Common myeloid progenitor, CD34-positive (primary cell): ENCODE data around the gene RALY.

Source experiments
- CTCF ChIA-PET: fragments of 350-600 bp; sonication (Branson Sonifier 250); formaldehyde crosslinking; loops from one replicate; lab custom pipeline; 2021; ENCODE audit warnings: antibody characterized with exemption; lab: Charles Lee
- POLR2A ChIA-PET: fragments of 350-600 bp; sonication (Branson Sonifier 250); formaldehyde crosslinking; loops from one replicate; lab custom pipeline; 2021; ENCODE audit warnings: antibody characterized with exemption; lab: Charles Lee
- DNase-seq, 3 donors: peaks; one replicate each; pipeline versions ENCODE4 v3.0.0 to v3.0.0-alpha.2; 2013
- H3K27ac ChIP-seq, 2 experiments: 1 replicate in 1 of 2; 2 replicates in 1 of 2; pipeline ENCODE4 v1.7.0; 2013; ENCODE audit warnings: inconsistent platforms in 2 of 2, low read length in 2 of 2, mild to moderate bottlenecking in 2 of 2, low read depth in 1 of 2, moderate library complexity in 1 of 2; ENCODE audit not compliant: severe bottlenecking in 2 of 2, insufficient read depth in 1 of 2, poor library complexity in 1 of 2
- H3K27me3 ChIP-seq, 5 experiments: replicated peaks in 2 of 5; 1 replicate in 3 of 5; 2 replicates in 2 of 5; pipeline versions ENCODE4 v1.6.1 to v1.7.0; 2013; ENCODE audit warnings: low read length in 4 of 5, mild to moderate bottlenecking in 2 of 5, moderate library complexity in 2 of 5, inconsistent platforms in 1 of 5; ENCODE audit not compliant: insufficient read depth in 5 of 5, control insufficient read depth in 4 of 5
- H3K36me3 ChIP-seq, 4 experiments: 1 replicate in 2 of 4; 2 replicates in 2 of 4; pipeline versions ENCODE4 v1.6.1 to v1.7.0; 2013; ENCODE audit warnings: low read length in 3 of 4, control low read depth in 1 of 4, mild to moderate bottlenecking in 1 of 4; ENCODE audit not compliant: control insufficient read depth in 4 of 4, insufficient read depth in 4 of 4
- H3K4me1 ChIP-seq, 4 experiments: 1 replicate in 3 of 4; 2 replicates in 1 of 4; pipeline versions ENCODE4 v1.6.1 to v1.7.1; 2013; ENCODE audit warnings: low read length in 3 of 4, mild to moderate bottlenecking in 3 of 4, control low read depth in 1 of 4, inconsistent platforms in 1 of 4, moderate library complexity in 1 of 4; ENCODE audit not compliant: control insufficient read depth in 4 of 4, insufficient read depth in 4 of 4; ENCODE audit errors: control extremely low read depth in 1 of 4
- H3K4me3 ChIP-seq, 7 experiments: 1 replicate in 4 of 7; 2 replicates in 3 of 7; pipeline versions ENCODE4 v1.5.1 to v1.7.0; 2013; ENCODE audit warnings: mild to moderate bottlenecking in 7 of 7, low read length in 6 of 7, moderate library complexity in 6 of 7, inconsistent platforms in 2 of 7, low read depth in 2 of 7, control low read depth in 1 of 7; ENCODE audit not compliant: insufficient read depth in 4 of 7, control insufficient read depth in 1 of 7; ENCODE audit errors: extremely low read depth in 1 of 7
- H3K9me3 ChIP-seq, 5 experiments: 1 replicate in 4 of 5; 2 replicates in 1 of 5; pipeline versions ENCODE4 v1.6.1 to v1.7.1; 2013; ENCODE audit warnings: low read length in 4 of 5, mild to moderate bottlenecking in 2 of 5, inconsistent platforms in 1 of 5, low read depth in 1 of 5, moderate library complexity in 1 of 5; ENCODE audit not compliant: control insufficient read depth in 4 of 5, insufficient read depth in 2 of 5; ENCODE audit errors: control extremely low read depth in 1 of 5
- WGBS: methylation state at CpG from one replicate; pipeline ENCODE4 v1.1.5; 2013; ENCODE audit not compliant: insufficient coverage; 5-methylcytosine and 5-hydroxymethylcytosine counted together

Gene RALY

DNA sequence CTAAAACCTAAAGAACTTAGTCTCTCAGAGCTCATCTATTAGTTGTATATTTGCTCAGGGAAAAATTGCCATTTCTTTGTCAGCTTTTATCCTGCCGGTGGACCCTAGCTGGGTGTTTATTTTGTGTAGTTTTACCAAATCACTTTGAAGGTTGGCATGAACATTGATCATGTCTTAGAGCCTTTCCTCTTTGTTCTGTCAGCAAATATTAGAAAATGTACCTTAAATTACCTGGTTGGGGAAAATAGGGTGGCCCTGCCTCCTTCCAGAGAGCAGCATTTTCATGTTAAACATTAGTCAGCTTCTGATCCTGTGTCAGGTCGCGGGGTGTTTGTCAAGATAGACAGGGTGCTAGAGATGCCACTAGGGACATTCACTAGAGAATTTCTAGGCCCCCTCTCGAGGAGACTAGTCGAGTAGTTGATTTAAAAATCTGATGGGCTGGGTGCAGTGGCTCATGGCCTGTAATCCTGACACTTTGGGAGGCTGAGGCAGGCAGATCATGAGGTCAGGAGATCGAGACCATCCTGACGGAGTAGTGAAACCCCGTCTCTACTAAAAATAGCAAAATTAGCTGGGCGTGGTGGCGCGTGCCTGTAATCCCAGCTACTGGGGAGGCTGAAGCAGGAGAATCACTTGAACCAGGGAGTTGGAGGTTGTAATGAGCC is 11.2 kb downstream of the RALY start:
- 93% methylated on average over 10 of the region's 11 CpGs for WGBS
- H3K9me3 ChIP-seq = no peaks in the 10 kb centered on the region
- CTCF ChIA-PET = interaction anchor here (1.2 kb wide), 1 partner anchor 17 kb away, joined by 3 read pairs; no protein-coding TSS in a partner anchor
- POLR2A ChIA-PET = no interaction called here
- H3K36me3 ChIP-seq = peaks cover 0 to 16% (median 5%) of the 10 kb centered on the region in 4 experiments
- peak overlapping the region in 1 of 2 experiments; percentile 20 for H3K27ac ChIP-seq
- no peak overlapping the region for H3K4me3 ChIP-seq
- DNase-seq = no peak
- peaks cover 9 to 24% (median 16%) of the 10 kb centered on the region in 4 experiments for H3K4me1 ChIP-seq
- H3K27me3 ChIP-seq = no peaks in the 10 kb centered on the region

DNA sequence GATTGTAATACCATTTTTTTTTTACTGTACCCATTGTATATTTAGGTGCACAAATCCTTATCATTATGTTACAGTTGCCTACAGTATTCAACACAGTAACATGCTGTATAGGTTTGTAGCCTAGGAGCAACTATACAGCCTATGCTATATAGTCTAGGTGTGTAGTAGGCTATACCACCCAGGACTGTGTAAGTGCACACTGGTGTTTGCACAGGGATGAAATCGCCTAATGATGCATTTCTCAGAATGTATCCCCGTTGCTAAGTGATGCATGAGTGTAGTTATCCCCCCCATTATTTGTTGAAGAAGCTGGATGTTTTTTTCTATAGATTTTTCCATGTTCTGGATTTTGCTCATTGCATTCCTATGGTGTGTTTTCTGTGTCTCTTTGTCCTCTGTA is 12.9 kb downstream of the RALY start:
- 93% methylated on average over 2 of the region's 2 CpGs for WGBS
- CTCF ChIA-PET = no interaction called here
- H3K9me3 ChIP-seq = no peaks in the 10 kb centered on the region
- peaks cover 19 to 34% (median 28%) of the 10 kb centered on the region in 4 experiments for H3K4me1 ChIP-seq
- no peaks in the 10 kb centered on the region for H3K27me3 ChIP-seq
- H3K36me3 ChIP-seq = peaks cover 0 to 16% (median 5%) of the 10 kb centered on the region in 4 experiments
- POLR2A ChIA-PET = interaction anchor here (1.7 kb wide), 1 partner anchor 14 kb away, joined by 4 read pairs; no protein-coding TSS in a partner anchor
- DNase-seq = no peak
- no peak overlapping the region for H3K27ac ChIP-seq
- H3K4me3 ChIP-seq = no peak overlapping the region

DNA sequence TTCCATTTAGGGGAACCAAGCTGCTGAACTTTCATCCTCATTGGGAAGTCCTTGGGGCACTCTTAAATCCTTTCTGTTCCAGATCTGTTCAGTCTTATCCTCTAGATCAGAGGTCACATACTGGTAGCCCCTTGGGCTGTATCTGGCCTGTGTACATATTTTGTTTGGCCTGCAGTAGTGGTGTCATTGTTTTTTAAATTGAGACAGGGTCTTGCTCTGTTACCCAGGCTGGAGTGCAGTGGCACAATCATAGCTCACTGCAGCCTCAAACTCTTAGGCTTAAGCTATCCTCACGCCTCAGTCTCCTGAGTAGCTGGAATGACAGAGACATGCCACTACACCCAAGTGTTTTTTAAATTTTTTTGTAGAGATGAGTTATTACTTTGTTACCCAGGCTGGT is 14.8 kb downstream of the RALY start:
- Histone ChIP-seq H3K27ac (peak overlapping the region in 1 of 2 experiments; percentile 67), H3K4me1 (peaks cover 19 to 34% (median 28%) of the 10 kb centered on the region in 4 experiments), H3K27me3 (no peaks in the 10 kb centered on the region), H3K4me3 (no peak overlapping the region), H3K36me3 (peaks cover 0 to 11% (median 3%) of the 10 kb centered on the region in 4 experiments), H3K9me3 (no peaks in the 10 kb centered on the region)
- ChIA-PET POLR2A (interaction anchor here (1.7 kb wide), 1 partner anchor 15 kb away, joined by 4 read pairs; no protein-coding TSS in a partner anchor), CTCF (interaction anchor here (0.9 to 1.4 kb wide), 3 partner anchors 16 to 59 kb away, joined by 3 read pairs; no protein-coding TSS in a partner anchor)
- DNase-seq = no peak
- WGBS = no CpG with 5 or more reads among the region's 1 CpG

DNA sequence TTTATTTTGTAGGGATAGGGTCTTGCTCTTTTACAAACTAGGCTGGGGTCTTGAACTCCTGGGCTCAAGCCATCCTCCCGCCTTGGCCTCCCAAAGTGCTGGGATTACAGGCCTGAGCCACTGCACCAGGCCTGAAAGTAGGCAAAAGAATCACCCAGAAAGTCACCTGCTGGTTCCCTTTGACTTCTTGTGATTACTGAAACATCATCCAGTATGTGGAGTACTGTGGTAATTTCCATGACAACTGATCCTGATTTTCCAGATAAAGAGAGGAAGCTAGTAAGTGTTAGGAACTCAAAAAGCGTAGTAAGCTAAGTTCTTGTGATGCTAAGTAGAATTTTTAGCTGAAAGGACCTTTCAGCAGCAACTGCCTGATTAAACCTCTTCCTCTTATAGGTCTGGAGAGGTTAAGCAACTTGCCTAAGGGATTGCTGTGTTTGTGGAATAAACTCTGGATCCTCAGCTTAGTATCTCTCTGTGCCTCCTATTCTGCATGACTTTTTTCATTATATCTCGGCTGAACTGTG is 16.8 kb downstream of the RALY start:
- H3K36me3 ChIP-seq = peaks cover 0 to 5% (median under 1%) of the 10 kb centered on the region in 4 experiments
- POLR2A ChIA-PET = interaction anchor here (1.3 kb wide), 1 partner anchor 9 kb away, joined by 3 read pairs; no protein-coding TSS in a partner anchor
- H3K4me1 ChIP-seq = peaks cover 19 to 34% (median 28%) of the 10 kb centered on the region in 4 experiments
- DNase-seq = peak in 2 of 3 donors; percentile 32 to 50
- CTCF ChIA-PET = interaction anchor here (0.6 to 2.2 kb wide), 5 partner anchors 10 to 46 kb away, joined by 3 to 9 read pairs (median 3); partner anchors contain the start of gene RALY
- peak overlapping the region in 1 of 2 experiments; percentile 67 for H3K27ac ChIP-seq
- peak overlapping the region in 1 of 7 experiments; percentile 60 for H3K4me3 ChIP-seq
- H3K27me3 ChIP-seq = no peaks in the 10 kb centered on the region
- WGBS = 100% methylated on average over 2 of the region's 3 CpGs
- no peaks in the 10 kb centered on the region for H3K9me3 ChIP-seq

DNA sequence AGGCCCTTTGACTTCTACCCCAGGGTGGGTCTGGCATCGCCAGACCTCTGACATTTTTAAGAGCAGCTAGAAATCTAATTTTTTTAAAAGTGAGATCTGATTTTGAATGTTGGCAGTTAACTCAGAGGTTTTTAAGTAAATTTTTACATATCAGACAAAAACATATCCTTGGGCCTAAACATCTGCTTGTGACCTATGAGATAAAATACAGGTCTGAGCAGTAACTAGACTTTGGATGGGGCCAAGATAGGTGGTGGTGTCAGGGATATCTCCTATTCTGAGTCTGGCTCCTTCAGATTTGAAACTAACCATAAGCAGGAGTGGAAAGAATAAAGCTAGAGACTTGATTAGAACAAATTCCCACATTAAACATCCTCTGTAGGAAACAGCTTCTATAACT is 17.6 kb downstream of the RALY start:
- peak in 2 of 3 donors; percentile 28 to 56 for DNase-seq
- H3K9me3 ChIP-seq = no peaks in the 10 kb centered on the region
- POLR2A ChIA-PET = interaction anchor here (1.0 to 1.3 kb wide), 2 partner anchors 10 to 11 kb away, joined by 3 to 4 read pairs; no protein-coding TSS in a partner anchor
- H3K4me1 ChIP-seq = peaks cover 19 to 36% (median 28%) of the 10 kb centered on the region in 4 experiments
- H3K27me3 ChIP-seq = no peaks in the 10 kb centered on the region
- H3K36me3 ChIP-seq = peaks cover 0 to 10% (median under 1%) of the 10 kb centered on the region in 4 experiments
- H3K4me3 ChIP-seq = no peak overlapping the region
- no CpG with 5 or more reads among the region's 1 CpG for WGBS
- peak overlapping the region in 1 of 2 experiments; percentile 15 for H3K27ac ChIP-seq
- CTCF ChIA-PET = interaction anchor here (0.6 to 2.2 kb wide), 6 partner anchors 10 to 72 kb away, joined by 3 to 9 read pairs (median 4); partner anchors contain the start of gene RALY

DNA sequence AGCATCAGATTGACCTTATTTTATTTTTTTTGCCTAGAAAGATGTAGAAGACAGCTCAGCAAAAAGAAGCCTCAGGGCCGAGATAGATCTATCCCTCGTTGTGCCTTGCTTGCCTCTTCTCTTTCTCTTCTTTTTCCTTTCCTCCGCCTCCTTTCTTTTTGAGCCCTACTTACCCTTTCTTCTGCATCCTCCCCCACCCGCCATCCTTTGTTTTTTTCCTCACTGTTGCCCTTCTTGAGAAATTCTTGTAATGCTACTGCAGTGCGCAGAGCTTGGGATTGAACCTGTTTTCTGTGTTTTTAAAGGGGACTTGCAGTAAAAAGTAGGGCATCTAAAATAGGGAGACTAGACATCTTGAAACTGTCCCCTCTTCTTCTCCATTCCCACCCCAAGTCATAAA is 18.6 kb downstream of the RALY start:
- 100% methylated on average over 4 of the region's 5 CpGs for WGBS
- Histone ChIP-seq H3K4me3 (no peak overlapping the region), H3K4me1 (peaks cover 24 to 39% (median 29%) of the 10 kb centered on the region in 4 experiments), H3K9me3 (no peaks in the 10 kb centered on the region), H3K36me3 (peaks cover 0 to 7% (median 0%) of the 10 kb centered on the region in 4 experiments), H3K27ac (no peak overlapping the region), H3K27me3 (no peaks in the 10 kb centered on the region)
- CTCF ChIA-PET = interaction anchor here (1.1 to 2.2 kb wide), 5 partner anchors 10 to 71 kb away, joined by 3 to 9 read pairs (median 5); partner anchors contain the start of gene RALY
- DNase-seq = no peak
- POLR2A ChIA-PET = interaction anchor here (0.6 to 0.8 kb wide), 2 partner anchors 19 to 103 kb away, joined by 3 read pairs; no protein-coding TSS in a partner anchor
